ENCODE data around the gene C2CD4B. TPM values are rescaled to one million over a fixed set of nuclear protein-coding genes. Genes with fewer than 3 reads are reported as not detected.
A peak's percentile ranks its signal among the peaks of the same experiment; 100 is the strongest.

The C2CD4B gene
- polyA plus RNA-seq, 2 of the 4 experiments (the other 2 are of a cell fraction): 0.06 to 0.63 TPM

DNA sequence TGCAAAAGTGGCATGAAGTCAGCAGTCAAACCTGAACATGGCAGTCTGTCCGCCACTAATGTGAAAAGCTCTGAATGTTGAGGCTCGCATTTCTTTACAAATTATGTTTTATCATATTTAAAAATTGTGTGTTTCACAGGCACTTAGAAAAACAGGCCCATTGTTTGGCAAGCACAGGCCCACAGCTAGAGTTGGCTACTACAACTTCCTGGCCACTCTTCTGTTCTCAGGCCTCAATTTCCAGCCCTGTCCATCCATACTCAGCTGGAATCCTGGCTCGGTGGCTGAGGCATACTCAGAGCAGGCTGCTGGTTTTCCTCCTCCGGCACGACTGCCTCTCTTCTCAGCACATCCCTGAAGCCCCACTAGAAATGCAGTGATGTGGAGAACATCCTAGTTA lies 44.3 kb downstream of the C2CD4B start:
- no peak overlapping the region for H3K4me2 ChIP-seq
- no peaks in the 10 kb centered on the region for H3K9me3 ChIP-seq
- H3K4me3 ChIP-seq: no peak overlapping the region
- H3K4me1 ChIP-seq: peaks cover 45% of the 10 kb centered on the region
- WGBS (ENCODE audit: missing lambda C conversion rate): 95% methylated on average over 5 of the region's 5 CpGs
- H3K27ac ChIP-seq: peak overlapping the region; percentile 66 to 77; a peak in 5 of 6 replicates
- POLR2A ChIA-PET: no interaction called here
- CTCF ChIA-PET: interaction anchor here (0.8 to 1.7 kb wide), 4 partner anchors 9 to 49 kb away, joined by 3 to 4 read pairs (median 3); no protein-coding TSS in a partner anchor
- TF ChIP-seq ZSCAN20 (CRISPR knock-in tag; IDR thresholded peaks at IDR 0.05) (no peak), BHLHE40 (IDR thresholded peaks at IDR 0.05; ENCODE audit: low read depth, low read length) (no peak), MAZ (IDR thresholded peaks at IDR 0.05; ENCODE audit: borderline replicate concordance, low read depth, low read length) (no peak), FOSB (CRISPR knock-in tag; IDR thresholded peaks at IDR 0.05) (no peak), CHD4 (IDR thresholded peaks at IDR 0.05; ENCODE audit: borderline replicate concordance) (no peak), ESRRA (IDR thresholded peaks at IDR 0.05; ENCODE audit: borderline replicate concordance, low read length) (no peak), SMC3 (IDR thresholded peaks at IDR 0.05) (no peak), PHF8 (IDR thresholded peaks at IDR 0.05; ENCODE audit: borderline replicate concordance, low read depth) (no peak), POLR2AphosphoS2 (conservative IDR thresholded peaks at IDR 0.05; ENCODE audit: low read length) (no peak), CBX8 (IDR thresholded peaks at IDR 0.05) (no peak)
- TF ChIP-seq, protein P1, sequence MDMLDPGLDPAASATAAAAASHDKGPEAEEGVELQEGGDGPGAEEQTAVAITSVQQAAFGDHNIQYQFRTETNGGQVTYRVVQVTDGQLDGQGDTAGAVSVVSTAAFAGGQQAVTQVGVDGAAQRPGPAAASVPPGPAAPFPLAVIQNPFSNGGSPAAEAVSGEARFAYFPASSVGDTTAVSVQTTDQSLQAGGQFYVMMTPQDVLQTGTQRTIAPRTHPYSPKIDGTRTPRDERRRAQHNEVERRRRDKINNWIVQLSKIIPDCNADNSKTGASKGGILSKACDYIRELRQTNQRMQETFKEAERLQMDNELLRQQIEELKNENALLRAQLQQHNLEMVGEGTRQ (IDR thresholded peaks at IDR 0.05): no peak
- TF ChIP-seq, protein P2, sequence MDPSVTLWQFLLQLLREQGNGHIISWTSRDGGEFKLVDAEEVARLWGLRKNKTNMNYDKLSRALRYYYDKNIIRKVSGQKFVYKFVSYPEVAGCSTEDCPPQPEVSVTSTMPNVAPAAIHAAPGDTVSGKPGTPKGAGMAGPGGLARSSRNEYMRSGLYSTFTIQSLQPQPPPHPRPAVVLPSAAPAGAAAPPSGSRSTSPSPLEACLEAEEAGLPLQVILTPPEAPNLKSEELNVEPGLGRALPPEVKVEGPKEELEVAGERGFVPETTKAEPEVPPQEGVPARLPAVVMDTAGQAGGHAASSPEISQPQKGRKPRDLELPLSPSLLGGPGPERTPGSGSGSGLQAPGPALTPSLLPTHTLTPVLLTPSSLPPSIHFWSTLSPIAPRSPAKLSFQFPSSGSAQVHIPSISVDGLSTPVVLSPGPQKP (IDR thresholded peaks at IDR 0.05; ENCODE audit: low read depth, low read length): no peak
- TF ChIP-seq, protein P3, sequence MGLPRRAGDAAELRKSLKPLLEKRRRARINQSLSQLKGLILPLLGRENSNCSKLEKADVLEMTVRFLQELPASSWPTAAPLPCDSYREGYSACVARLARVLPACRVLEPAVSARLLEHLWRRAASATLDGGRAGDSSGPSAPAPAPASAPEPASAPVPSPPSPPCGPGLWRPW (IDR thresholded peaks at IDR 0.05): no peak
- TF ChIP-seq, protein P4, sequence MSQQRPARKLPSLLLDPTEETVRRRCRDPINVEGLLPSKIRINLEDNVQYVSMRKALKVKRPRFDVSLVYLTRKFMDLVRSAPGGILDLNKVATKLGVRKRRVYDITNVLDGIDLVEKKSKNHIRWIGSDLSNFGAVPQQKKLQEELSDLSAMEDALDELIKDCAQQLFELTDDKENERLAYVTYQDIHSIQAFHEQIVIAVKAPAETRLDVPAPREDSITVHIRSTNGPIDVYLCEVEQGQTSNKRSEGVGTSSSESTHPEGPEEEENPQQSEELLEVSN (IDR thresholded peaks at IDR 0.05; ENCODE audit: borderline replicate concordance, low read depth): no peak
- FAIRE-seq (no peak), DNase-seq (ENCODE audit: low read depth in 1 of 2, low spot score in 1 of 2) (no peak), ATAC-seq (no peak)

DNA sequence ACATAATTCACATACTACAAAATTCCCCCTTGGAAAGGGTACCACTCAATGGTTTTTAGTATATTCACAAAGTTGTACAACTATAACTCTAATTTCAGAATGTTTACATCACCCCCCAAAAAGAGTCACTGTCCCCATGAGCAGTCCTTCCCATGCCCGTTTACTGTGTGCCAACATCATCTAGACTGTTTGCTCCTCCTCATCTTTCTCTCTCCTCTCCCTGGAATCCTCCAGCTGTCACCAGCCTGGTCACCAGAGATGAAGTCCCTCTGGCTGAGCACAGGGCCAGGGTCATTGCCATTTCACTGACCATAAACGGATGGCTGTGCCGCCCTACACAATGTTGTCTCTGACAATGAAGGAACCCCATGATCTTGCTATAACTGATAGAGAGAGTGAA lies 45.2 kb downstream of the C2CD4B start:
- 88% methylated on average over 3 of the region's 3 CpGs for WGBS (ENCODE audit: missing lambda C conversion rate)

DNA sequence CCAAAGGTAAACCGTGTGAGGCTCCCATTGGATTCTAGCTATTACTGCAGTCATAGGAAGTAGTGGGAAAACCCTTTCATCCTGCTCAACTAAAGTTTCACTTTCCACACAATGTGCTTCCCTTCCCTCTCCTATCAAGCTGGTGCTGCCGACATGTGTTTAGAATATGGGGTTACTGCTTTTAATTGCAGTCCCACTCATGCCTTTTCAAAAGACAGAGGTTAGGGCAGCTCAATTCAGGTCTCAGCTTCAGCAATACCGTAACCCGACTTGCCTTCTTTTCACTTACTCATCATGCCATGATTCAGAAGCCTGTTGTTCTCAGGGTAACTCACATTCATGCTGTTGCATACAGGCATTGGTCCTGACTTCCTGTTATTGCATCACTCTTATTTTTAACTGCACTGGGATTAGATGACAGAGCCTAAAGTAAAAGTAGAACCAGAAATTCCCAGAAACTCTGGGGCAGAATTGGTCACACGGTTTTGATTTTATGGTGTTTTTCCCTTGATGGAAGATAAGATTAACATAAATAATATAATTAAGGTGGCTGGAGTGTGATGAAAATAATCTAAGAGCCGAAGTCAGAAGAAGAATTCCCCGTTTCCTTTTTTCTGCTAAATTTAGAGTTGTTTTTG lies 45.7 kb downstream of the C2CD4B start:
- H3K27ac ChIP-seq: peak overlapping the region; percentile 66 to 77
- peak overlapping the region; percentile 55 for H3K4me2 ChIP-seq
- FAIRE-seq: peak; percentile 93
- ChIA-PET POLR2A (interaction anchor here (1.1 kb wide), 1 partner anchor 59 kb away, joined by 4 read pairs; the partner anchor contains the start of gene VPS13C), CTCF (interaction anchor here (0.6 to 1.6 kb wide), 9 partner anchors 12 to 188 kb away, joined by 3 to 5 read pairs (median 3); partner anchors contain the start of gene C2CD4B)
- H3K9me3 ChIP-seq: no peaks in the 10 kb centered on the region
- no peak overlapping the region for H3K4me3 ChIP-seq
- DNase-seq (ENCODE audit: low read depth in 1 of 2, low spot score in 1 of 2): peak; percentile 53 to 82
- ATAC-seq: peak; percentile 82 to 86
- peaks cover 34% of the 10 kb centered on the region for H3K4me1 ChIP-seq
- 46% methylated on average over 7 of the region's 7 CpGs for WGBS (ENCODE audit: missing lambda C conversion rate)
- no peak for TF ChIP-seq CBX8 (IDR thresholded peaks at IDR 0.05)
- TF ChIP-seq ZSCAN20 (CRISPR knock-in tag; IDR thresholded peaks at IDR 0.05): 0 out of 2 replicates have a peak, but pooled peaks have one; percentile 39
- TF ChIP-seq SREBF2 (IDR thresholded peaks at IDR 0.05): no peak
- TF ChIP-seq, protein P5, sequence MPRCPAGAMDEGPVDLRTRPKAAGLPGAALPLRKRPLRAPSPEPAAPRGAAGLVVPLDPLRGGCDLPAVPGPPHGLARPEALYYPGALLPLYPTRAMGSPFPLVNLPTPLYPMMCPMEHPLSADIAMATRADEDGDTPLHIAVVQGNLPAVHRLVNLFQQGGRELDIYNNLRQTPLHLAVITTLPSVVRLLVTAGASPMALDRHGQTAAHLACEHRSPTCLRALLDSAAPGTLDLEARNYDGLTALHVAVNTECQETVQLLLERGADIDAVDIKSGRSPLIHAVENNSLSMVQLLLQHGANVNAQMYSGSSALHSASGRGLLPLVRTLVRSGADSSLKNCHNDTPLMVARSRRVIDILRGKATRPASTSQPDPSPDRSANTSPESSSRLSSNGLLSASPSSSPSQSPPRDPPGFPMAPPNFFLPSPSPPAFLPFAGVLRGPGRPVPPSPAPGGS (IDR thresholded peaks at IDR 0.05): no peak
- TF ChIP-seq TFCP2L1 (CRISPR knock-in tag; IDR thresholded peaks at IDR 0.05): no peak
- TF ChIP-seq, protein P6, sequence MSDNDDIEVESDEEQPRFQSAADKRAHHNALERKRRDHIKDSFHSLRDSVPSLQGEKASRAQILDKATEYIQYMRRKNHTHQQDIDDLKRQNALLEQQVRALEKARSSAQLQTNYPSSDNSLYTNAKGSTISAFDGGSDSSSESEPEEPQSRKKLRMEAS (IDR thresholded peaks at IDR 0.05): peak; percentile 43; the same call in 1 of the 2 replicates
- no peak for TF ChIP-seq MAZ (IDR thresholded peaks at IDR 0.05; ENCODE audit: borderline replicate concordance, low read depth, low read length)
- TF ChIP-seq, protein P3 (IDR thresholded peaks at IDR 0.05): peak; percentile 30; the same call in 1 of the 2 replicates
- peak; percentile 69 for TF ChIP-seq MAFK (IDR thresholded peaks at IDR 0.05; ENCODE audit: partially characterized antibody)
- TF ChIP-seq EP300 (IDR thresholded peaks at IDR 0.05): 0 out of 5 replicates have a peak, but pooled peaks of 1 of the 2 experiments have one; percentile 31
- no peak for TF ChIP-seq HEYL (CRISPR knock-in tag; IDR thresholded peaks at IDR 0.05)
- TF ChIP-seq CBX2 (IDR thresholded peaks at IDR 0.05; ENCODE audit: borderline replicate concordance, low read depth): no peak
- TF ChIP-seq FOSB (CRISPR knock-in tag; IDR thresholded peaks at IDR 0.05): no peak
- TF ChIP-seq JUNB (IDR thresholded peaks at IDR 0.05): peak; percentile 51
- no peak for TF ChIP-seq ESRRA (IDR thresholded peaks at IDR 0.05; ENCODE audit: borderline replicate concordance, low read length)
- TF ChIP-seq GATA3 (IDR thresholded peaks at IDR 0.05; ENCODE audit: borderline replicate concordance): no peak
- peak; percentile 86 to 94 for TF ChIP-seq CEBPB (IDR thresholded peaks at IDR 0.05)
- TF ChIP-seq FOSL2 (IDR thresholded peaks at IDR 0.05): 0 out of 2 replicates have a peak, but pooled peaks have one; percentile 16
- TF ChIP-seq FOSL2 (CRISPR knock-in tag; IDR thresholded peaks at IDR 0.05): peak; percentile 80

More for the DNA sequence above, 45.2 kb downstream of the C2CD4B start:
- Histone ChIP-seq H3K4me3 (no peak overlapping the region), H3K4me2 (peak overlapping the region; percentile 55; the same call in 2 of the 3 replicates), H3K9me3 (no peaks in the 10 kb centered on the region), H3K4me1 (peaks cover 39% of the 10 kb centered on the region), H3K27ac (peak overlapping the region; percentile 66 to 77)
- ChIA-PET POLR2A (interaction anchor here (1.1 kb wide), 1 partner anchor 59 kb away, joined by 4 read pairs; the partner anchor contains the start of gene VPS13C), CTCF (interaction anchor here (1.2 kb wide), 2 partner anchors 18 to 48 kb away, joined by 3 read pairs; no protein-coding TSS in a partner anchor)
- no peak for TF ChIP-seq ZFP36 (IDR thresholded peaks at IDR 0.05; ENCODE audit: borderline replicate concordance, partially characterized antibody)
- no peak for TF ChIP-seq ESRRA (IDR thresholded peaks at IDR 0.05; ENCODE audit: borderline replicate concordance, low read length)
- TF ChIP-seq MAZ (IDR thresholded peaks at IDR 0.05; ENCODE audit: borderline replicate concordance, low read depth, low read length): no peak
- ATAC-seq: no peak
- no peak for DNase-seq (ENCODE audit: low read depth in 1 of 2, low spot score in 1 of 2)
- FAIRE-seq: no peak

Measured in A549 (cell line).